HT1080 (cell line): ENCODE measurements around the gene SPAG6. TPM values are rescaled to one million over a fixed set of nuclear protein-coding genes. Genes with fewer than 3 reads are reported as not detected.
"Not testable (repeated sequence)": the region's sequence is repeated elsewhere in the genome, so short reads cannot be mapped to it uniquely, and the experiment has no call there.

ENCODE experiments used
- DNase-seq: peaks from one replicate; pipeline ENCODE4 v3.0.0-alpha.2; 2015; ENCODE audit warnings: low read depth
- total RNA-seq: library from RNA; depleted of rRNA; stranded (reverse); fragments of >200 nt; shearing (Covaris generic); gene quantifications from 2 replicates; pipeline ENCODE4 v1.2.3, GENCODE V29; 2014

Gene SPAG6
- total RNA-seq, 1 experiment from 2014 or later: not detected

DNA sequence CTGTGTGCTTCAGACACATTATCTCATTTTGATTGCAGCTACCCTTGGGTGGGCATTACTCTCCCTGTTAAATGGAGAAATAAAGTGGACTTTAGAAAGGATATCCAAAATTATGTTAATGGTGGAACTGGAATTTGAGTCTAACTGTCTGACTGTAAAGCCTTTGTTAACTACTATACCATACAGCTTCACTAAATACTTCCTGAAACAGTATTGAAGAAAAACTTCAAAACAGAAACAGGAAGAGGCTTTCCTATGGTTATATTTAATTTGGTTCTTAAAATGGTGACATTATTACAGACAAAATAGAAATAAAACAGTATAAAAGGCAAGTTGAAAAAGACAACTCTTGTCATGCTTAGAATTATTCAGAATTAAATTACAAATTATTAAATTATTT lies 25.0 kb downstream of the SPAG6 start:
- no peak for DNase-seq

DNA sequence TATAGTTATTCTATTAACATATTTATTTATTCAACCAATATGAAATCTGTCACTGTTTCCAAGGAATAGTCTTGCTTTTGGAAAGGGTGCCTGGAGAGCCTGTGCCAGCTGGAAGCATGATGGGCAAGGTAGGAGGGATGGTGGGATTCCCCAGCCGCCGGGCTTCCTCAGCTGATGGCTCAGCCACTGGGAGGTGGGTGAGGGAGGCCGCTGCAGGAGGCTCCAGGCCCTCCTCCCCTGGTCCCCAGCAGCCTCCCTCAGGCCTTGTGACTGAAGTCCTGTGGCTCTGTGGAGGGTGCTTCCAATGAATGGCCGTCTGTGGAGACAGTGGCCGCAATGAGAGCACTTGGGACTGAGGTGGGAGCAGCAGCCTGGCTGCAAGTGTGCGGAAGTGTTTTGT lies 27.0 kb downstream of the SPAG6 start:
- no peak for DNase-seq

DNA sequence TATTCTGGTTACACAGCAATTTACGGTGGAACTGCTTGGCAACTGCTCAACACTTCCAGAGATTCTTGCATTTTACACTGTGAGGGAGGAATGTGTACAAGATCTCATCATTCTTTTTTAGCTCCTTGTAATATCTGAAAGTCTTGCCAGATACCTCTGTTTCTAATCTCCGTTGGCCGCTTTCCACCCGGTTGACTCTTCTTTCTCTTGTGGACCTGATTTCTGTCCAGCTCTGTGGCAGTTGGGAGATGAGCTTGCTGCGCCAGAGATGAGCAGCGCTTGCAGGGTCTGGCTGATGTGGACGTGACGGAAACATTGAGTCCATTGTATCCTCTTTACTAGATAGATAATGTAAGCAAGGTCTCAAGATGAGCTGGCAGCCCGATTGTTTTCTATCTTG lies 27.6 kb downstream of the SPAG6 start:
- DNase-seq: no peak

DNA sequence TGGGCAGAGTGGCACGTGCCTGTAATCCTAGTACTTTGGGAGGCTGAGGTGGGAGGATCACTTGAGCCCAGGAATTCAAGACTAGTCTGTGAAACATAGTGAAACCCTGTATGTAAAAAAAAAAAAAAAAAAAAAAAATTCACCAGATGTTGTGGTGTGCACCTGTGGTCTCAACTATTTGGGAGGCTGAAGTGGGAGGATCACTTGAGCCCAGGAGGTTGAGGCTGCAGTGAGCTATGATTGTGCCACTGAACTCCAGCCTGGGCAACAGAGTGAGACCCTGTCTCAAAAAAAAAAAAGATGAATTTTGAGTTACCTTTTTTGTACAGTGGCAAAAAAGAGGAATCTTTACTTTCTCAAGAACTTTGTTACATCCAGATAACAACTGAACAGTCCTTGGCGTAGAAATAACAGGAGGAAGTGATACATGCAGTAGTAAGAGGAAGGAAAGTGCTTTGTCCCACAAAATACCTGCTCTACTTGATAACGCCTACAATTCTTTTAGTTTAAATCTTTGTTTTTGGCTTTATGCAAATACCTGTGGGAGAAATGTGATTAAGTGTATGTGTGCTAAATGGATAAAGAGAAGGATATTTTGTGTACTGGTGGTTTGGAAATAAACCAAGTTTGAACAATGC lies 29.3 kb downstream of the SPAG6 start:
- no peak for DNase-seq

DNA sequence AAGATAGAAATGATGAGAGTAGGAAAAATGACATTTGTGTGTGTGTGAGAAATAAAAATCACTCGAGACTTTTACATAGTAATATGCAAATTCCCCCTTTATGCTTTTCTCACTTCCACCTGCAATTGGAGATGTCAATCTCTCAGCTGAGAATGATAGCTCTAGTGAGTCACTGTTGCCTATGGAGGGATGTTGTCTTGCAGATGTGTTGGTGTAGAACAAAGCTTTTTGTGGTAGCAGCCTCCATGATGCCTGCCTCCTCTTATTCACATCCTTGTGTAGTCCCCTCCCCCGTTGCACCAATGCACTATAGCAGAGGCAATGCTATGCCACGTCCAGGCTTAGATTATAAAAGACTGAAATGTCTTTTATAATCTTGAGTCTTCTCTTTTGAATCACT lies 33.8 kb downstream of the SPAG6 start:
- peak; percentile 4 for DNase-seq

DNA sequence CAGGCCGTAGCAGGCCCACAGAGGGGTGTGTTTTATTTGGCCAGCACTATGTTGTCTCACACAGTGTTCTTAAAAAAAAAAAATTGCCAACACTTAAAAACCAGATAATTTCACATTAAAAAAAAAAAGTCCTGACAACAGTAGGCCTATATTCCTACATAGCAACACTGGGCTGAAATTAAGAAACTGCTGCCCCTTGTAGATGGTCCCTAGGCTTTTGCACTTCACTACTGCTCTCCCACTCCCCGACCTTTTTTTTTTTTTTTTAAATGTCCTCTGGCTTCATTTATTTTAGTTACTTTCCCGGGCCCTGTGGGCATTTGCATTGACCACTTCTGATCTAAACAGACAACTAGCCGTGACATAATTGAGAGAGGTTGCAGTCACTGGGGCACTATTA lies 36.0 kb downstream of the SPAG6 start:
- no peak for DNase-seq

DNA sequence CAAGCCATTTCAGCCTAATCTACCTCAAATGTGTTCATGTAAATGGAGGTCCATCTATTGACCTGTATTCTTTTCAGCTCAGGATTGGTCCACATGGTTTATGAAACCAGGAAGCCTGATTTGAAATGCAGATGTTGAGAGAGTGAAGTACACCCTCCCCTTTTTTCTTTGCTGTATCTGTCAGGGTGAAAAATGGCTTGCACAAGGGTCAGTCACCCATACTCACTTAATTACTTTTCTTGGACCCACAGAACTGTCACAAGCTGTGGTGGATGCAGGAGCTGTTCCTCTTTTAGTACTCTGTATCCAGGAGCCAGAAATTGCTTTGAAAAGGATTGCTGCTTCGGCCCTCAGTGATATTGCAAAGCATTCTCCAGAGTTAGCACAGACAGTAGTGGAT lies 41.2 kb downstream of the SPAG6 start:
- DNase-seq: no peak

DNA sequence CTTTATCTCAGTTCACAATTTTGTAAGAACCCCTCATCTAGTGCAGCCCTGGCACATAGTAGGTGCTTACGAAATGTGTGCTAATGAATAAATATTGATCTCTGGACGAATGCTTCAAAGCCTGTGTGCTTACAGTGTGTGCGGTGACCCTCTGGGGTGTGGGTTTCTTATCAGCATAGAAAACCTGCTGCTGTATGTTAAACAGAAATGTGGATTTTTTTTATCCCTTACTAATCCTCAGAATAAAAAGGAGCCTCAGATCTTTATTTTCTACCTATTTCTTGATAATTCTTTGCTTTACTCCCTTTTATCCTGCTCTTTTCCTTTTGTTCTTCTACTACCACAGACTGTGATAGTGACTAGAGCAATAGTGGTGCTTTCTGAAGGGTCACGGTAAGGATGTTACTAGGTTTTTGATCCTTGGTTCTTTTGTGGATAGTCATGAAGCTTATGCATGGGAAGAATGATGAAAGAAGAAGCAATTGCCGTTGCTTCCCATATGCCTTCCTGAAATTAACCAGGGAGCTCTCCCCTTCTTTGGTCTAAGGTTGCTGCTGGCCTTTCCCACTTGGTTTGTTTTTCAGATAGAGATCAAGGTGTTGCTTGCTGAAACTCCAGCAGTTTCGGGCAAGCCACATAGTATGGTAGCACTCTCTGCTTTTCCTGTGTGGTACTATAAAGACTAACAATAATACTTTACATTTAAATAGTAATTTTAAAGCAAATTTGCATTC lies 44.7 kb downstream of the SPAG6 start:
- no peak for DNase-seq

DNA sequence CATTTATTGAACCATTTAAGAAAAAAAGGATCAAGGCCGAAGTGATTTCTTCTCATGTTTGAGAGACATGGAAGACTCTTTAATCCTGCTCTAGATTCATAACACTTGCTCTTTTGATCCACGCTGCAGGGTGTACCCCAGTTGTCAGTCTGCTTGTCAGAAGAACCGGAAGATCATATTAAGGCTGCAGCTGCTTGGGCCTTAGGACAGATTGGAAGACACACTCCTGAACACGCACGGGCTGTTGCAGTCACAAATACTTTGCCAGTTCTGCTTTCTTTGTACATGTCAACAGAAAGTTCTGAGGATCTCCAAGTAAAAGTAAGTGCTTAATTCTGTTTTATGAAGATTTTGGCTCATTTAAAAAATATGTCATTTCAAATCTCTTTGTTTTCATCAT lies 46.3 kb downstream of the SPAG6 start:
- no peak for DNase-seq

DNA sequence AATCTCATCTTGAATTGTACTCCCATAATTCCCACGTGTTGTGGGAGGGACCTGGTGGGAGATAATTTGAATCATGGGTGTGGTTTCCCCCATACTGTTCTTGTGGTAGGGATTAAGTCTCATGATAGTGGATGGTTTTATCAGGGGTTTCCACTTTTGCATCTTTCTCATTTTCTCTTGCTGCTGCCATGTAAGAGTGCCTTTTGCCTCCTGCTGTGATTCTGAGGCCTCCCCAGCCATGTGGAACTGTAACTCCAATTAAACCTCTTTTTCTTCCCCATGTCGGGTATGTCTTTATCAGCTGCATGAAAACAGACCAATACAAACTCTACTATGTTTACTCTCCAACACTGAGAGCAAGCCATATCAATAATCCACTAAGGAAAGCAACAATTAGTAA lies 50.9 kb downstream of the SPAG6 start:
- DNase-seq: not testable (repeated sequence)

DNA sequence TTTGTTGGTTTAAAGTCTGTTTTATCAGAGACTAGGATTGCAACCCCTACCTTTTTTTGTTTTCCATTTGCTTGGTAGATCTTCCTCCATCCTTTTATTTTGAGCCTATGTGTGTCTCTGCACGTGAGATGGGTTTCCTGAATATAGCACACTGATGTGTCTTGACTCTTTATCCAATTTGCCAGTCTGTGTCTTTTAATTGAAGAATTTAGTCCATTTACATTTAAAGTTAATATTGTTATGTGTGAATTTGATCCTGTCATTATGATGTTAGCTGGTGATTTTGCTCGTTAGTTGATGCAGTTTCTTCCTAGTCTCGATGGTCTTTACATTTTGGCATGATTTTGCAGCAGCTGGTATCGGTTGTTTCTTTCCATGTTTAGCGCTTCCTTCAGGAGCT lies 61.6 kb downstream of the SPAG6 start:
- DNase-seq: not testable (repeated sequence)

DNA sequence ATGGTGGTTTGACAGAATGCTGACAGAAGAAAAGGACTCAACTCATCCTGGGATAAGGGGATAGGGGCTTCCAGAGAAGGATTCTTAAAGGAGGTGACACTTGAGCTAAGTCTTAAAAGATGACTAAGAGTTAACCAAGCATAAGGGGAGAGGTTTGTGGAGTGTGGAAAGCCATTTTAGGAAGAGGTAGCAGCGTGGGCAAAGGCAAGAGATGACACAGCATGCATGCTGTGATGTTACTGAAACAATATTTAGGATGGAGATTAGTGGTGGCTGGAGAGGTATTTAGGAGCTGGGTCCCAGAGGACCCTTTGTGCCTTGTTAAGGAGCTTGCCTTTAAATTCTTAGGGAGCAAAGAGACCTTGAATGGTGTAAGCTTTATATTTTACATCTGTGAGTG lies 65.1 kb downstream of the SPAG6 start:
- no peak for DNase-seq

DNA sequence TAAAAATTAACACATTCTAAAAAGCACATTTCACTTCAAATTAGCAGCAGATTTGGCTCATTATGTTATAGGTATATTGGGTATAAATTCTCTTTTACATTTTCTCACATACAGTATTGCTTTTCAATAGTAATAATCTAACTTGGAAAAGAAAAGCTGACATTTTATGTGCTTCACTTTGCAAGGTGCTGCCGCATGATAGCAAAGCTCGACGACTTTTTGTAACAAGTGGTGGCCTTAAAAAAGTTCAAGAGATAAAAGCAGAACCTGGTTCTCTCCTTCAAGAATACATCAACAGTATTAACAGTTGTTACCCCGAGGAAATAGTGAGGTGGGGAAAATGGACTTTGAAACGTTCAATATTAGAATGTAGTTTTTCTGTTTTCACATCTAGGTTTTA lies 65.5 kb downstream of the SPAG6 start:
- no peak for DNase-seq

DNA sequence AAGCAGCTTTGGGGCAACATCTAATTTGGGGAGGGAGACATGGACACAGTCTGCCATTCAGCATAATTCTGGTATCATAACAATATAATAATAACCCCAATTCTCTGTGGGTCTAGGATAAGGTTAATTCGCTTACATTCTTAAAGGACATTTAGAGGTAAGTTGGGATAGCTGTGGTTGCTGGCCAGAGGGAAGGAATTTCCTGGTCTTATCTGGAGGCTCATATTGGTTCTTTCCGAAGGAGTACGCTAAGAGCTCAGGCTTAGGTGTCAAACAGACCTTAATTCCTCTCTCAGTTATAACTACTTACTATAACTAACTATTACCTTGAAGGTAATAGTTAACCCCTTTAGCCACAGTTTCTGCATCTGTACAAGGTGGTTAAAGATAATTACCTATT lies 68.8 kb downstream of the SPAG6 start:
- DNase-seq: no peak

DNA sequence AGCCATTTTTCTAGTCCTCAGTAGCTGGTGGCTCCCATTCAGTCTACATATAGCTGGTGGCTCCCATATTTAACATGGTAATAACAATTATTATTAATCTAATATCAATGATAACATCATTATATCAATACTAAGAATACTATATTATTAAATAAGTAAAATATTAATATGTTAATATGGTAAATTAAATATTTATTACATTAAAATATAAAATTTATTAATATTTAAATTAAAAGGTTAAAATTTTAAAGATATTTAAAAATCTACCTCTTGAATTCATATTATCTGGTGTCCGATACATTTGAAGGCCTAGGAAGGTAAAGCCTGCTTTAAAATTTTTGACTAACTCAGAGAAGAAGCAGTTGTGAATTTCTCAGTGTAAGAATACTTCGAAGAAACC lies 69.8 kb downstream of the SPAG6 start:
- DNase-seq: no peak

DNA sequence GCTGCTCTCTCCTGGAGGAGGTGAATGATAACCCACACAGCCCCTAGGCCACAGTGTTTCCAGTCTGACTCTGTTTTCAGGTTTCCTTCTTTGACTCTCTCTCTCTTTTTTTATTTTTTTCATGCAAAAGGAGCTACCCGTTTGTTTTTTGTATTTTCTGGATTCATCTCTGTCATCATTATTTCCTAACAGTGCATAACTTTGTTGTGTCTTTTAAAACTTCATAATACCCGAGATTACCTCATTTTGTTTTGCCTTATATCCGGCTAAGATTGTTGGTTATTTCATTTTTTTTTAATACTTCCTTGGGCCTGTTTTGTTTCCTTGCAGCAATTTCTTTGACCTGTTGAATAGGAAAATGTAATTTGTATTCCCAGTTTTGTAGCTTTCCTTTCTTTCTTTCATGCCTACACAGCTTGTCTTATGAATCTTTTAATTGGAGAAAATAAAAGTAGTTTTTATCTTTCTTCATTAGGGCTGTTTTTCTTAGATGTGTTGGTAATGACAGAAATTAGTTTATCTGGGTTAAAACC lies 72.5 kb downstream of the SPAG6 start:
- DNase-seq: no peak

DNA sequence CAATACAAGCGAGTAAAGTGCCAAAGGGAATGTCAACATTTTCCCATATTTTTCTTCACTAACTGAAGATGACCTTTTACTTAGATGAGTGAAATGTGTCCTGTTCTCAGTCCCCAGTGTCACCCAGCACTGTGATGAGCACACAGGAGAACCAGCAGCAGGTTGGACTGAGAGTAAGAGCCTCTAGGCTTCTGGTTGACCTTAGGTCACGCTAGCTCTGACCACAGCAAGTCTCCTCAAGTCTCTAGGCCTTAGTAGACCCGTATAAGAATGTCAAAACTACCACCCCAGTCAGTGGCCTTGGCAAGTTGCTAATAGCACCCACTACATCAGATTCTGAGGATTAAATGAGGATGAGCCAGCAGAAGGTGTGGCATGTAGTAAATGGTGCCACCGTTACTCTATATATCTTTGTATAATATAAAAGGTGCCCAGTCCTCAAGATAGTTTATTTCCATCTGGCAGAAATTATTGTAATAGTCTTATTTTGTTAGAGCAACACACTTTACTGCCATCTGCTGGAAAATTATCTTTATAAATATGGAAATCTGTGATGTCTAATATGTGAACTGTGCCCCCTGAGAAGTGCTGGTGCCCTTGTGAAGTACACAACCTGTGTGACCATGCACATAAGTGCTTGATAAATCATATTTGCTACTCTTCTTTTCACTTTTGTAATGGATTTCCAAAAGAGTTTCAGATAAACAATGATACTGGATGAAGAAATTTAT lies 75.7 kb downstream of the SPAG6 start:
- no peak for DNase-seq

DNA sequence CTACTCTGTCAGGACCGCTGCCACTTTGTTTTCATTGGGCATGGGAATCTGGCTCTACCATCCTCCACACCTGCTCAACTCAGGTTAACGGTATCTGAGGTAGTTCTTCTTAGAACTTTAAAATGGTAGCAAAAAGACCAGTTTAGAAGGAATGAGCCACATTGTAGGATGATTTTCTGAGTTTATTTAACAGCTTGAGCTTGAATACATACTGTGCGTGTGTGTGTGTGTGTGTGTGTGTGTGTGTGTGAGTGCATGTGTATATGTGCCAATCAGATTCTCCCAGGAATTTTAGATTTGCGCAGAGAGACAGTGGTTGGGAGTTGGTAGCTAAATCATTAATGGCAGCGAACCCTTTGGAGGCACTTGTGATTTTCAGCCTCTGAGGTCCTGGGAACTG lies 81.4 kb downstream of the SPAG6 start:
- DNase-seq: no peak

DNA sequence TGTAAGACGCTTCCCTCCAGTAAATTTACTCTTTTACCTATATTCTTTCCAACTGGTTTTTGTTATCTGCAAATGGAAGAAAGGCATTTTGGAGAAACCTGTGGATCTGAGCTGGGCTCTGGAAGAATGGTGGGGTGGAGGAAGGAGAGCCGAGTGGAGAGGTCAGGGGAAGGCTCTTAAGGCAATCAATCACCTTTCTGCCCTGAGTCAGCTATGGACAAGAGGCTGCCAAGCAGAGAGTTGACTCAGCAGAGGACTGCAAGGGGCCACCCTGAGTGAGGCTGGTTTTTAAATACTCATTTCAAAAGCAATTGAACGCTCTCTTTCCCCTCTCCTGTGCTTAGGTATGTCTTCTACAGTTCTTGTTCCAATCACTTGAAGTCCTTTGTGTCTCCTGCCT lies 81.8 kb downstream of the SPAG6 start:
- DNase-seq: peak; percentile 74

DNA sequence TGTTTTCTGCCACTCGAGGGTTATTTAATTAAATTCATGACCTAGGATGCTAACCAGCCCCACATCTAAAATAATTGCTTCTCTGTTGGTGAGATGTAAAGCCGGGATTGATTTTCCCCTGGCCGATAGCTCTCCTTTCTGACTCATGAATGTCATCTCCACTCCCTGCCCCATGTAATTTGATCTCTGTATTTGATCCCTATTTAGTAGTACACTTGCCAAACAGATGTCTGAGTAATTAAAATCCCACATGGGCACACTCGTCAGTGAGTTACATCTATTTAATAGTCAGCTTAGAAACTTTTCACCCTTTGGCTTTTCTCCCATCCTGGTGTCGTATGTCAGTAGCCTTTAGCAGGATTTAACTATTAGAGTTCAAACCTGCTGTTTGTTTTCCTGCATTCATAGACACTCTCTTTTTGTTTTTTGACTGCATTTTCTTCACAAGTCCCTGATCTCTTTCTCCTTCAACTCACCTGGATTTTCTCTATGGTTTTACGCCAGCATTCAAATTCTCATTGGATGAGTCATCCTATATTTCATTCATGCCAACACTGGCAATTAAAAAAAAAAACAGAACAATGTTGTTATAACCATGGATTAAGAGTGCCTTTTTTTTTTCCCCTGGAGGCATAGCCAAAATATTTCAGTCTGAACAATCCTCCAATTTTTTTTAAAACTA lies 82.7 kb downstream of the SPAG6 start:
- DNase-seq: peak; percentile 91

DNA sequence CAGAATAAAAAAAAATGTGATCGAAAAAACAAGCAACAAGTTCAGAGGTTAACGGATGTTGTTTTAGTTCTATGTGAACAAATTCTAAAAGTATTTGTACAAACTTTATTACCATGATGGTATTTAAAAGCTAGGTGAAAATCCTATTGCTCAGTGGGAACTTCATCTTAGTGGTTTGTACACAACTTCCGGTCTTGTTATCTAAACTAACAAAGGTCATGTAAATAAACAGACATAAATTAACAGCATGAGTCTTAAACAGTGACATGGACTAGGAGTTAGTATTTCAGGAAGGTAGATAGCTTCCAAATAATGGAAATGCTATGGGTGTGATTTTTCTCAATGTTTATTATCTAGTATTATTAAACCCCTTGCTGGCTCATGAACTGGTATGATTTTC lies 83.8 kb downstream of the SPAG6 start:
- no peak for DNase-seq

DNA sequence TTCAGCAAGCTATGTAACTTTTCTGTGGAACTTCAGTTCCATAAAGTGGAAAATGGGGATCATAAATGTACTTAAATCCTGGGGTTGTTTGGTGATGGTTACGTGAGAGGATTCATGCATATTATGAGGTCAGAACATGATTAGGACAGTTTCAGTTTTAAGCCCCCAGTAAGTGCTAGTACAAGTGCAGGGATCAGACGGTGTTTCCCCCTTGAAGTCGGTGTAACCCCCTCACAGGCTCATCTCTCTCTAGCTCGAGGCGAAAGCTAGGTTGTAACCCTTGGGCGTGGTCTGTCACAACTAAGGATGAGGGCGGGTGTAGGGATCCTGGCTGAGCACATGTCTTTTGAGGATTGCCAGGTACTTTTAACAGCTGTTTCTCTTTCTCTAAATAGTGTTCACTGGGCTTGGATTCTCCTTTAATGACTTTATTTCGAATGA lies 84.7 kb downstream of the SPAG6 start:
- no peak for DNase-seq
